Mesodermal cell (in vitro differentiated cells): ENCODE data around the gene DUOX1. TPM values are rescaled to one million over a fixed set of nuclear protein-coding genes. Genes with fewer than 3 reads are reported as not detected.
A peak's percentile ranks its signal among the peaks of the same experiment; 100 is the strongest.
"Not testable (repeated sequence)": the region's sequence is repeated elsewhere in the genome, so short reads cannot be mapped to it uniquely, and the experiment has no call there.

Experiments used
- H3K27ac ChIP-seq: 2 replicates; pipeline ENCODE4 v1.7.0; 2013; ENCODE audit warnings: mild to moderate bottlenecking, low read depth, low read length, moderate library complexity; ENCODE audit not compliant: severe bottlenecking
- H3K36me3 ChIP-seq: 2 replicates; pipeline ENCODE4 v1.7.1; 2013; ENCODE audit warnings: mild to moderate bottlenecking, low read length, moderate library complexity; ENCODE audit not compliant: control insufficient read depth, insufficient read depth
- H3K4me1 ChIP-seq: one replicate; pipeline ENCODE4 v1.7.1; 2013; ENCODE audit warnings: mild to moderate bottlenecking, low read length; ENCODE audit not compliant: insufficient read depth, control insufficient read depth, poor library complexity, severe bottlenecking
- H3K4me3 ChIP-seq: 2 replicates; pipeline ENCODE4 v1.7.0; 2013; ENCODE audit warnings: low read length, control low read depth, mild to moderate bottlenecking; ENCODE audit not compliant: insufficient read depth, poor library complexity, severe bottlenecking; ENCODE audit errors: extremely low read depth
- H3K9me3 ChIP-seq: 2 replicates; pipeline ENCODE4 v1.7.1; 2013; ENCODE audit warnings: mild to moderate bottlenecking, low read length, moderate library complexity; ENCODE audit not compliant: control insufficient read depth
- WGBS, 2 experiments: methylation state at CpG; one replicate each; pipeline ENCODE4 v1.1.5; 2013; ENCODE audit warnings: missing lambda C conversion rate in 2 of 2; ENCODE audit not compliant: insufficient coverage in 2 of 2; 5-methylcytosine and 5-hydroxymethylcytosine counted together
- polyA plus RNA-seq, 2 experiments: library from polyadenylated mRNA; stranded (reverse); fragments of 50-300 nt; gene quantifications; one replicate each; pipeline ENCODE4 v1.2.3, GENCODE V29; 2013

DUOX1 gene
- polyA plus RNA-seq (2013, experiment 1 of 2), result 0.55 TPM
- polyA plus RNA-seq (2013, experiment 2 of 2), result 0.81 TPM

GRCh38 chr15:45129651-45130129, at the start of gene DUOX1, which contains the start of gene DUOXA1:
Gene DUOX1 (plus strand): TSS chr15:45129994. CDS start chr15:45131967, 1,973 bp downstream.
Gene DUOXA1 (minus strand): TSS chr15:45129879. CDS start chr15:45123014, 6,865 bp downstream.
- Histone ChIP-seq H3K9me3 (no peaks in the 10 kb centered on the region), H3K27ac (no peak within 1 kb of the TSS), H3K36me3 (no peaks in the 10 kb centered on the region), H3K4me1 (peaks cover 9% of the 10 kb centered on the region), H3K4me3 (peak within 1 kb of the TSS; percentile 19)
- WGBS, 2 experiments, result 2 to 9% methylated on average over 14 to 40 of the region's 46 CpGs

GRCh38 chr15:45080593-45080992, 49.2 kb upstream of the DUOX1 start:
- not testable (repeated sequence) for H3K4me3 ChIP-seq, H3K9me3 ChIP-seq, H3K4me1 ChIP-seq, H3K27ac ChIP-seq, H3K36me3 ChIP-seq
- WGBS, 2 experiments, result 80 to 100% methylated on average over 1 to 2 of the region's 3 CpGs

GRCh38 chr15:45082412-45082811, 47.4 kb upstream of the DUOX1 start:
- WGBS, 2 experiments, result 100% methylated on average over 1 of the region's 10 CpGs; no CpG with 5 or more reads in 1 of the 2 experiments
- H3K27ac ChIP-seq, H3K36me3 ChIP-seq, H3K4me3 ChIP-seq, H3K9me3 ChIP-seq, H3K4me1 ChIP-seq: not testable (repeated sequence)

- H3K27ac ChIP-seq, result no peak overlapping the region
- peaks cover 5% of the 10 kb centered on the region for H3K4me1 ChIP-seq
- H3K4me3 ChIP-seq, result no peak overlapping the region
- H3K9me3 ChIP-seq, result no peaks in the 10 kb centered on the region
- no peaks in the 10 kb centered on the region for H3K36me3 ChIP-seq
Observed at GRCh38 chr15:45083223-45083622, 46.6 kb upstream of the DUOX1 start.

GRCh38 chr15:45084163-45084562, 45.6 kb upstream of the DUOX1 start:
- 80 to 100% methylated on average over 1 of the region's 3 CpGs for WGBS, 2 experiments
- H3K4me3 ChIP-seq, result no peak overlapping the region

GRCh38 chr15:45087513-45087912, 42.3 kb upstream of the DUOX1 start:
- Histone ChIP-seq H3K4me3 (no peak overlapping the region), H3K4me1 (peaks cover 18% of the 10 kb centered on the region), H3K36me3 (no peaks in the 10 kb centered on the region), H3K9me3 (no peaks in the 10 kb centered on the region), H3K27ac (no peak overlapping the region)
- WGBS, 2 experiments, result 100% methylated on average over 1 of the region's 1 CpG

More at GRCh38 chr15:45084163-45084562, 45.6 kb upstream of the DUOX1 start:
- Histone ChIP-seq H3K36me3 (no peaks in the 10 kb centered on the region), H3K9me3 (no peaks in the 10 kb centered on the region), H3K27ac (no peak overlapping the region), H3K4me1 (peaks cover 13% of the 10 kb centered on the region)

- no peak overlapping the region for H3K4me3 ChIP-seq
- 100% methylated on average over 3 to 4 of the region's 10 CpGs for WGBS, 2 experiments
Observed at GRCh38 chr15:45088801-45089711, 40.7 kb upstream of the DUOX1 start.

DNA sequence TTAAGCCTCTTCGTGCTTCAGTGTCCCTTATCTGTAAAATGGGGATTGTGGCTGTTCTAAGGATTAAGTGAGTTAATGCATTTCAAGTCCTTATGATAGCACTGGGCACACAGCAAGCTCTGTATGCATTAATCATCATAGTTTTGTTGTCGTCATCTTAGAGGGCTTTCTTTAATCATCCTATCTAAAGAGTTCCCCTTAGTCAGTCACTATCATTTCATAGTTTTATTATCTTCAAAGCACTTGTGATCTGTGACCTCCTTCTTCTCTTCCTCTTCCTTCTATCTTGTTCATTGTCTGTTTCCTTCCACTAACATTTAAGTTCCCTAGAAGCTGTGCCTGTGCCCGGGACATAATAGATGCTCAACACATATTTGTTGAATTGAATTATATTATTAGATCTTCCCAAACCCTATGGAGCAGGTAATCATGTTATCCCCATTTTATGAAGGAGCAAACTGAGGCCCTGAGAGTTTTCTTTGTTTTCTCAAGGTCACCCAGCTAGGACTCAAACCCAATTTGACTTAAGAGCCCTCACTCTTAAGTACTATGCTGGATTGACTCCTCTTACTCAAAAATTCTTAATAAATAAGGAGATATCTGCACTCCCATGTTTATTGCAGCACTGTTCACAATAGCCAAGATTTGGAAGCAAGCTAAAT, 40.0 kb upstream of the DUOX1 start:
- H3K9me3 ChIP-seq, result no peaks in the 10 kb centered on the region
- 89 to 100% methylated on average over 1 of the region's 3 CpGs for WGBS, 2 experiments
- H3K4me3 ChIP-seq, result no peak overlapping the region
- peaks cover 17% of the 10 kb centered on the region for H3K4me1 ChIP-seq
- H3K36me3 ChIP-seq, result no peaks in the 10 kb centered on the region
- H3K27ac ChIP-seq, result no peak overlapping the region

More at GRCh38 chr15:45088801-45089711, 40.7 kb upstream of the DUOX1 start:
- no peaks in the 10 kb centered on the region for H3K36me3 ChIP-seq
- H3K27ac ChIP-seq, result peak overlapping the region; percentile 39
- H3K4me1 ChIP-seq, result peaks cover 16% of the 10 kb centered on the region
- H3K9me3 ChIP-seq, result no peaks in the 10 kb centered on the region

- Histone ChIP-seq H3K9me3 (no peaks in the 10 kb centered on the region), H3K27ac (no peak overlapping the region), H3K4me1 (peaks cover 17% of the 10 kb centered on the region), H3K4me3 (no peak overlapping the region), H3K36me3 (no peaks in the 10 kb centered on the region)
- 58 to 78% methylated on average over 5 to 7 of the region's 7 CpGs for WGBS, 2 experiments
Observed at GRCh38 chr15:45091161-45091560, 38.6 kb upstream of the DUOX1 start.

DNA sequence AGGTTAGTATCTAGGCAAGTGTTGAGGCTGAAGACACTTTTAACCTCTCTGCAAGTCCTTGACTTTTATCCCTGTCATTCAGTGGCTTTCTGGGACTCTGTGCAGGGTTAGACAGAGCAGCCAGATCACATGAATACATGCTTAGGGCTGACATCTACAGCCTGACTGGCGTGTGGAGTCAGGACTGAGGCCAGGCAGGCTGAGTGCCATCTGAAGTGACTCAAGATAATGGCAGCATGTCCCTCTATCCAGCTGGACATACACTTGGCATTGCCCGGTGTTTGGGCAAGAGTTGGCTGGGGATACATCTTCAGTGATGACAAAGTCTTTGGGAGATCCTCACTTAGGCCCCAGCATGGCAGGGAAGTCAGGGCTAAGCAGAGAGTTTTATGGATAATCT, 38.2 kb upstream of the DUOX1 start:
- Histone ChIP-seq H3K4me1 (peaks cover 17% of the 10 kb centered on the region), H3K27ac (no peak overlapping the region), H3K9me3 (no peaks in the 10 kb centered on the region), H3K4me3 (no peak overlapping the region), H3K36me3 (no peaks in the 10 kb centered on the region)
- WGBS, 2 experiments, result 94 to 100% methylated on average over 2 of the region's 2 CpGs
